MV-4-11 (cell line): ENCODE measurements around the gene FSCN2.
A peak's percentile ranks its signal among the peaks of the same experiment; 100 is the strongest.

Experiments used
- DNase-seq: peaks from one replicate; lab custom pipeline; 2025; lab: John Stamatoyannopoulos, UW

The FSCN2 gene

GRCh38 chr17:81491181-81491581 lies 37.0 kb upstream of the FSCN2 start:
- DNase-seq = no peak

DNA sequence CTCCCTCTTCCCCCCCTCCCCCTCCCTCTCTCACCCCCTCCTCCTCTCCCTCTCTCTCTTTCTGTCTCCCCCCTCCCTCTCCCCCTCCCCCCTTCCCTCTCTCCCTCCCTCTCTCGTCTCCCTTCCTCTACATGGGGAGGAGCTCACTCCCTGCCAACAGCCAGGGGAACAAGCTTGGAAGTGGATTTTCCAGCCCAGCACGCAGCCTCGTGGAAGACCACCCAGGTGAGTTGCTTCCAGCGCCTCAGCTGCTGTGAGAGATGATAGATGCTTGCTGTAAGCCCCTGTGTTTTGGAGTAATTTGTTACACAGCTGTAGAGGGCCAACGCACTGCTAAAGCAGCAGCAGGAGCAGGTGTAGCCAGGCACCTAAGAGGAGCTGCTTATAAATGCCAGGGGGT lies 36.4 kb upstream of the FSCN2 start:
- DNase-seq = no peak

- DNase-seq = no peak
Observed at GRCh38 chr17:81492202-81492601, 36.0 kb upstream of the FSCN2 start.

GRCh38 chr17:81492706-81493105 lies 35.5 kb upstream of the FSCN2 start:
- no peak for DNase-seq

GRCh38 chr17:81493198-81494038 lies 34.8 kb upstream of the FSCN2 start:
- DNase-seq = no peak

DNA sequence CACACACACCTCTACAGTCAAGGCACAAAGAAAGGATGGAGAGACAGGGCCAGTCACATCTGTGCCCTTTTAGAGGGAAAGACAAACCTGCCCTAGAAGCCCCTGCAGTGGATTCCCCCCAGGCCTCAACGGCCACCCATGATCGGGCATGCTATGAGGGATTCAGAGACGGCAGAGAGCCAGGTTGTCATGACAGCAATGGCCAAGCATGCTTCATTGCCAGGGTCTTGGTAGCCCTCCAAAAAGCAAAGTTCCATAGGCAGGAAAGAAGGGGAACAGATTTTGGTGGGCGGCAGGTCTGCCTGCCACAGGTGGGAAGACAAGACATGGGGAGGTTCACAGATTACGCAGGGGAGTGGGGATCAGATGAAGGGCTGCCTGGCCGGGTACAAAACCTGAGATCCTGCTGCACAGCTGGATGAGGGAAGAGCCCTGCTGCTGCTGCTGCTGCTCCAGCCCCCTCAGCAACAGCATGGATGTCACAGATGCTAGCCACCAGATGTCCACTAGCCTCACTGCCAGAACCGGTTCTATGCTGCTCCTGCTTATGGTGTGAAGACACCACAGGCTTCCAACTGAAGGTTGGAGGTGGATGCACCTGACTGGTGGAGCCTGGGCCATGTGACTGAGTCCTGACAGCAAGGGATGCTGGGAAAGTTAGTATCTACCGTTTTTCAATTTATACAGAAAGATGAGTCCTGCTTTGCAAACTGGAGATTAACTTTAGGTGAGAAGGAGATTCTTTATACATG lies 33.4 kb upstream of the FSCN2 start:
- no peak for DNase-seq

- DNase-seq = no peak
Observed at GRCh38 chr17:81498953-81499600, 29.1 kb upstream of the FSCN2 start.

- DNase-seq = no peak
Observed at GRCh38 chr17:81499601-81499970, 28.6 kb upstream of the FSCN2 start.

DNA sequence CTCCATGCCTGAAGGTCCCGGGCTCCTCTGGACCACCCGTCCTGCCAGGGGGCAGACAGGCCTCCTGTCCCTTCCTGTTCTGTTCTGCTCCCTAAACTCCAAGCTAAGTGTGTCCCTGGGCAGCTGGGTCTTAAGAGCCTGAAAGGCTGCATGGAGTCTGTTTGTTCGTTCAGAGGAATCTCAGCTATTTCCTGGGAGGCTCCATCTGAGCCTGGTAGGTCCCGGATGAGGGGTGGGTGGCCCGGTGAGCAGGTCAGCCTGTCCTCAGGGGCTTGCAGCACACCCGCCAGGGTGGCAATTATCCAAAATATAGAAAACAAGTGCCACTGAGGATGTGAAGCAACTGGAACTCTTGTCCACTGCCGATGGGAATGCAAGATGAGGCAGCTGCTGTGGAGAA lies 28.1 kb upstream of the FSCN2 start:
- no peak for DNase-seq

GRCh38 chr17:81502471-81503017 lies 25.6 kb upstream of the FSCN2 start:
- DNase-seq = no peak

DNA sequence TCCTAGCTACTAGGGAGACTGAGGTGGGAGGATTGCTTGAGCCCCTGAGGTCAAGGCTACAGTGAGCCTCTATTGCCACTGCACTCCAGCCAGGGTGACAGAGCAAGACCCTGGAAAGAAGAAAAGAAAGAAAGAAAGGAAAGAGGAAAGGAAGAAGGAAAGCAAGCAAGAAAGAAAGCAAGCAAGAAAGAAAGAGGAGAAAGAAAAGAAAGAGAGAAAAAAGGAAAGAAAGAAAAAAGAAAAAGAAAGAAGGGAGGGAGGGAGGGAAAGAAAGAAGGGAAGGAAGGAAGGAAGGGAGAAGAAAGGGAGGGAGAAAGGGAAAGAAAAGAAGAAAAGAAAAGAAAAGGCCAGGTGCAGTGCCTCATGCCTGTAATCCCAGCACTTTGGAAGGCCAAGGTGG lies 24.6 kb upstream of the FSCN2 start:
- DNase-seq = no peak

DNA sequence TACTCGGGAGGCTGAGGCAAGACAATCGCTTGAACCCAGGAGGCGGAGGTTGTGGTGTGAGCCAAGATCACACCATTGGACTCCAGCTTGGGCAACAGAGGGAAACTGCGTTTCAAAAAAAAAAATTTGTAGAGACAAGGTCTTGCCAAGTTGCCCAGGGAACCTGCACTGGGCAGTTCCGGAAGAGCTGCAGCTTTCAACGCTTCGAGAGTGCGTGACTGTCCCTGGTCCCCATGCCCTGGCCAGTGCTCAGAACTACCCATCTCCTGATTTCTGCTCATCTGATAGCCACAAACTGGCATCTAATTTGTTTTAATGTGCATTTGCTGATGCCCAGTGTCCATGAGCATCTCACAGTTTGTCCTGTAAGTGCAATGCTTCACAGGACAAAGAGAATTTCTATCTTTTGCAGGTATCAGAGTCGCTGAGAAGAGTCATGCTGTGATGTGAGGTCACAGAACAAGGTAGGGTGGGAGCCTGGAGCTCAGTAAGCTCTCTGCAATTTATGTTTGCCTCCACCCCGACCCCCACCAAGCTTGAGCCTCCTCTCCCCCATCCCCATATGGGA lies 19.5 kb upstream of the FSCN2 start:
- DNase-seq = peak; percentile 46

DNA sequence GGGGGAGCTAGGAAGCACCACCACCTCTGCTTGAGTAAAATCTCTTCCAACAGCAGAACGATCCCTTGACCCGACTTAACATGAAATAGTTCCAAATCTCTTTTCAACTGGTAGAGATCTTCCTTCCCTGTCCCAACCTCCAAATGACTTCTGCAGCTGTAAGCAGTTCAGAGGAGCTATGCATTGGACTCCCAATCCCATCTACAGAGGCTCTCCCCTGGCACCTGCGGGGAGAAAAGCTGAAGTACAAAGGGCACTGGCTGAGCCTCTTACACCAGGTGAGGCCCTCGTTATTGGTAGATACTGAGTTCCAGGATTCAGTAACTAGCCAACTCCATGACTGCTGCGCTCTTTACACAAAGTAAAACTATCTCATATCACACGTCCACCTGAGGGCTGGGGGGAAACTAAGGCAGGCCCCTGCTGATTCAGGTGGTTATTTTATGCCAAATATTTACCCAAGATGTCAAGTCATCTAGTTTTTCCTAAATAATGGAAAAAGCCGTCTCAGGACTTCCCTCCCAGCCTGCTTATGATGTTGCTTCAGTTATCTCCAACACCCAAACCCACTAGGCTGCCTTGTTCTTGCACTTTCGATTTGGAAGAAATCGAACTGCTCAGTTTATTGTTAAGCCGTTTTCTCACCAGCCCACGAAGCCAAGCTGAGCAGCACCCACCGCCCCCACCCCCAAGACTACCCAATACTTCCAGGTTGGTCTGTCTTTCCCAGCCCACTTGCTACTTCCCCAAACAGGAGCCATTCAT lies 18.8 kb upstream of the FSCN2 start:
- DNase-seq = peak; percentile 57

GRCh38 chr17:81509972-81510784 lies 18.0 kb upstream of the FSCN2 start:
- DNase-seq = no peak

GRCh38 chr17:81510785-81511553 lies 17.2 kb upstream of the FSCN2 start:
- DNase-seq = no peak

DNA sequence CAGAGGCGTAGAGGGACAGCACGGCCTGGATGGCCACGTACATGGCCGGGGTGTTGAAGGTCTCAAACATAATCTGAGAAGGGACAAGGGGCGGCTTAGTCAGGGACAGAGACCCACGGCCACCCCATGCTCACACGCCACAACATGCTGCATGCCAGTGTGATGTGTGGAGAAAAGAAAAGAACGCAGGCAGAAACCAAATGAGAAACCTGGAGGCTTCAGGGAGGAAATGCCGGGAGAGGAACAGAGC lies 16.7 kb upstream of the FSCN2 start:
- DNase-seq = no peak

DNA sequence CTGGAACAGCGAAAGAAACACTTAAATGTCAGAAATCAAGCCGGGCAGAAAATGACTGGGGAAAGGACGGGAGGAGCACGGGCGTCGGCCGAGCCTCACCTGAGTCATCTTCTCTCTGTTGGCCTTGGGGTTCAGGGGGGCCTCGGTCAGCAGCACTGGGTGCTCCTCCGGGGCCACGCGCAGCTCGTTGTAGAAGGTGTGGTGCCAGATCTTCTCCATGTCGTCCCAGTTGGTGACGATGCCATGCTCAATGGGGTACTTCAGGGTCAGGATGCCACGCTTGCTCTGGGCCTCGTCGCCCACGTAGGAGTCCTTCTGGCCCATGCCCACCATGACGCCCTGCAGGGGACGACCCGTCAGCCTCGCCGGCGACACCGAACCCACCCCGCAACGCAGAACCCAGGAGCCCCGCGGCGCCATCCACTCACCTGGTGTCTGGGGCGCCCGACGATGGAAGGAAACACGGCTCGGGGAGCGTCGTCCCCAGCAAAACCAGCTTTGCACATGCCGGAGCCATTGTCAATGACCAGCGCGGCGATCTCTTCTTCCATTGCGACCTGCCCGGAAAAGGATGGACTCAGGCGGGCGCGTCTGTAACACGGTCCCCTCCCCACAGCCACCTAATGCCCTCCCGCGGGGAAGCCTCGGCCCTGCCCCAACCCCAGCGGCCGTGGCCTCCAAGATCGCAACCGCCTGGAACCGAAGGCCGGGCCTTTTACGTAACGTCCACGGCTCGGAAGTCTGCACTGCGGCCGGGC lies 16.2 kb upstream of the FSCN2 start:
- DNase-seq = no peak

DNA sequence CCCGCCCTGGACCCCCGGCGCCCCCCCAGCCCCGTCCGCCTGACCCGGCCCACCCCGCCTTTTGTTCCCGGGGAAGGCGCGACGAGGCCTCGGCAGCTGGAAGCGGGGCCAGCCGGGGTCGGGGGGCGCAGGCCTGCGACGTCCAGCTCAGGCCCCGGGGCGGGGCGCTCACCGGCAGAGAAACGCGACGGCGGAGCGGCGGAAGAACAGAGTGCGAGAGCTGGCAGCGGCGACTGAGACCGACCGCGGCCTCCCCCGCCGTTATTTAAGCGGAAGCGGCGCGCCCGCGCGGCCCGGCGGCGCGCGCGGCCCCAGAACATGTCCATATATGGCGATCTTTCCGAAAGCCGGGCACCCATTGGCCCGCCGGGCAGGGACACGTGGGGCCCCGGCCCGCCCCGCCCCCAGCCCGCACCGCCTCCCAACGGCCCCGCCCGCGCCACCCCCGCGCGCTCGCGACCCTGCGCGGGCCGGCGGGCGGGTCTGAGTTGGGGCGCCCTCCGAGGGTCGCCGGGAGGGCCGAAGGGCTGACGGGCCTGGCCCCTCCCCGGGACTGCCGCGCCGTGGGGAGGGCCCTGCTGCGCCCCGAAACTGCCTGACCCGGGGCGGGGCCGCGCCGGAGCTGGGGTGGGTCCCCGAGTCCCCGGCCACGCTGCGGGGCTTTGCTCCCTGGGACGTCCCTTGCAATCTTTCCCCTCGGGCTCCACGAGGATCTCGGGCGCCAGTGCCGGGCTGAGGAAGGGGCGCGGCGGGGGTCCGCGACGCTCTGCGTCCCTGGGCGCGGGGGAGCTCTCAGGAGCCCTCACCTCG lies 15.4 kb upstream of the FSCN2 start, which contains the start of gene ACTG1:
TSS of gene ACTG1 (minus strand) at position 238 of the 810 bp plus-strand sequence. CDS start 445 bp downstream, outside the sequence.
- DNase-seq = peak; percentile 86
